H9 (cell line): ENCODE measurements around the gene LIPT1. TPM values are rescaled to one million over a fixed set of nuclear protein-coding genes. Genes with fewer than 3 reads are reported as not detected.
A peak's percentile ranks its signal among the peaks of the same experiment; 100 is the strongest.

Experiments used
- DNase-seq: peaks from one replicate; pipeline ENCODE4 v3.0.0-alpha.2; 2017
- H2AFZ ChIP-seq: one replicate; pipeline ENCODE4 v1.6.1; 2013; ENCODE audit warnings: mild to moderate bottlenecking, low read length, control low read depth, moderate library complexity
- H2AK5ac ChIP-seq: 2 replicates; pipeline ENCODE4 v1.6.1; 2013; ENCODE audit warnings: low read length, control low read depth, mixed read lengths; ENCODE audit not compliant: insufficient read length
- H2BK120ac ChIP-seq: one replicate; pipeline ENCODE4 v1.6.1; 2013; ENCODE audit warnings: low read depth, mild to moderate bottlenecking, low read length, control low read depth, inconsistent platforms; ENCODE audit not compliant: poor library complexity, severe bottlenecking
- H2BK12ac ChIP-seq: 2 replicates; pipeline ENCODE4 v1.6.1; 2013; ENCODE audit warnings: low read length, control low read depth, mixed read lengths, low read depth; ENCODE audit not compliant: insufficient read length
- H2BK15ac ChIP-seq: 2 replicates; pipeline ENCODE4 v1.6.1; 2013; ENCODE audit warnings: low read depth, low read length, control low read depth
- H2BK20ac ChIP-seq: one replicate; pipeline ENCODE4 v1.6.1; 2013; ENCODE audit warnings: low read depth, mild to moderate bottlenecking, low read length, control low read depth, inconsistent platforms; ENCODE audit not compliant: poor library complexity, severe bottlenecking
- H2BK5ac ChIP-seq: 2 replicates; pipeline ENCODE4 v1.6.1; 2013; ENCODE audit warnings: low read length, control low read depth, mixed read lengths; ENCODE audit not compliant: insufficient read length
- H3K14ac ChIP-seq: 2 replicates; pipeline ENCODE4 v1.6.1; 2013; ENCODE audit warnings: low read length, control low read depth; ENCODE audit not compliant: insufficient read depth
- H3K18ac ChIP-seq: 2 replicates; pipeline ENCODE4 v1.6.1; 2013; ENCODE audit warnings: low read depth, mild to moderate bottlenecking, mixed read lengths, low read length, control low read depth; ENCODE audit not compliant: insufficient read length
- H3K23ac ChIP-seq: 2 replicates; pipeline ENCODE4 v1.6.1; 2013; ENCODE audit warnings: low read length, control low read depth, mixed read lengths, low read depth; ENCODE audit not compliant: insufficient read length
- H3K23me2 ChIP-seq: 2 replicates; pipeline ENCODE4 v1.6.1; 2013; ENCODE audit warnings: low read depth, mild to moderate bottlenecking, mixed read lengths, low read length, control low read depth; ENCODE audit not compliant: insufficient read length, poor library complexity, severe bottlenecking
- H3K27ac ChIP-seq: 2 replicates; pipeline ENCODE4 v1.5.1; 2013; ENCODE audit warnings: low read length, control low read depth, mixed read lengths, low read depth; ENCODE audit not compliant: insufficient read length
- H3K27me3 ChIP-seq: 2 replicates; pipeline ENCODE4 v1.6.1; 2013; ENCODE audit warnings: low read length, control low read depth, inconsistent platforms; ENCODE audit not compliant: insufficient read depth
- H3K4ac ChIP-seq: 2 replicates; pipeline ENCODE4 v1.6.1; 2013; ENCODE audit warnings: low read depth, mild to moderate bottlenecking, control low read depth, inconsistent platforms, low read length, moderate library complexity
- H3K4me1 ChIP-seq: 2 replicates; pipeline ENCODE4 v1.6.1; 2013; ENCODE audit warnings: low read length, control low read depth, inconsistent platforms; ENCODE audit not compliant: insufficient read depth
- H3K4me2 ChIP-seq: 2 replicates; pipeline ENCODE4 v1.6.1; 2013; ENCODE audit warnings: low read length, control low read depth, mixed read lengths; ENCODE audit not compliant: insufficient read length, insufficient read depth
- H3K56ac ChIP-seq: 2 replicates; pipeline ENCODE4 v1.6.1; 2013; ENCODE audit warnings: low read depth, mild to moderate bottlenecking, mixed read lengths, low read length, control low read depth; ENCODE audit not compliant: insufficient read length
- H3K79me1 ChIP-seq: 2 replicates; pipeline ENCODE4 v1.6.1; 2013; ENCODE audit warnings: low read depth, mild to moderate bottlenecking, moderate library complexity, low read length, control low read depth, inconsistent platforms; ENCODE audit not compliant: insufficient read depth, poor library complexity, severe bottlenecking
- H3K79me2 ChIP-seq: 2 replicates; pipeline ENCODE4 v1.6.1; 2013; ENCODE audit warnings: low read length, control low read depth, inconsistent platforms; ENCODE audit not compliant: insufficient read depth
- H3K9ac ChIP-seq: 2 replicates; pipeline ENCODE4 v1.6.1; 2013; ENCODE audit warnings: low read length, control low read depth, mixed read lengths; ENCODE audit not compliant: insufficient read length; ENCODE audit errors: extremely low read depth
- H3K9me3 ChIP-seq: one replicate; pipeline ENCODE4 v1.6.1; 2013; ENCODE audit warnings: low read depth, low read length, inconsistent platforms; ENCODE audit not compliant: control insufficient read depth
- H3T11ph ChIP-seq: one replicate; pipeline ENCODE4 v1.6.1; 2013; ENCODE audit warnings: mild to moderate bottlenecking, low read length, control low read depth, inconsistent platforms
- H4K20me1 ChIP-seq: one replicate; pipeline ENCODE4 v1.6.1; 2013; ENCODE audit not compliant: control insufficient read depth, insufficient read length, insufficient read depth
- H4K5ac ChIP-seq: 2 replicates; pipeline ENCODE4 v1.6.1; 2013; ENCODE audit warnings: low read depth, mild to moderate bottlenecking, mixed read lengths, low read length, control low read depth; ENCODE audit not compliant: insufficient read length
- H4K8ac ChIP-seq: replicated peaks from 2 replicates; pipeline ENCODE4 v1.6.1; 2013; ENCODE audit warnings: low read length, control low read depth, mixed read lengths, low read depth; ENCODE audit not compliant: insufficient read length
- H4K91ac ChIP-seq: 2 replicates; pipeline ENCODE4 v1.6.1; 2013; ENCODE audit warnings: low read depth, mild to moderate bottlenecking, moderate library complexity, mixed read lengths, low read length, control low read depth; ENCODE audit not compliant: insufficient read length
- H3K27ac Mint-ChIP-seq, 3 experiments: 2 replicates in 2 of 3; 3 replicates in 1 of 3; pipeline ENCODE4 v1.8.0; 2020 to 2021; ENCODE audit warnings: mixed read lengths in 3 of 3, mild to moderate bottlenecking in 1 of 3, moderate library complexity in 1 of 3
- H3K27me3 Mint-ChIP-seq: 2 replicates; pipeline ENCODE4 v1.8.0; 2021; ENCODE audit warnings: low read depth, mild to moderate bottlenecking, moderate library complexity, mixed read lengths
- H3K36me3 Mint-ChIP-seq, 3 experiments: 2 replicates in 2 of 3; 3 replicates in 1 of 3; pipeline ENCODE4 v1.8.0; 2020 to 2021; ENCODE audit warnings: low read depth in 3 of 3, mixed read lengths in 3 of 3; ENCODE audit not compliant: insufficient read depth in 1 of 3
- H3K4me1 Mint-ChIP-seq, 2 experiments: 2 replicates each; pipeline ENCODE4 v1.8.0; 2020; ENCODE audit warnings: mixed read lengths in 2 of 2
- H3K4me3 Mint-ChIP-seq, 2 experiments: 2 replicates in 1 of 2; 3 replicates in 1 of 2; pipeline ENCODE4 v1.8.0; 2020 to 2021; ENCODE audit warnings: mild to moderate bottlenecking in 2 of 2, mixed read lengths in 2 of 2, moderate library complexity in 1 of 2
- H3K9me3 Mint-ChIP-seq, 2 experiments: 2 replicates in 1 of 2; 3 replicates in 1 of 2; pipeline ENCODE4 v1.8.0; 2020; ENCODE audit warnings: mild to moderate bottlenecking in 2 of 2, mixed read lengths in 2 of 2, moderate library complexity in 1 of 2
- WGBS: extraction: QIAGEN DNeasy Blood & Tissue Kit; methylation state at CpG from one replicate; pipeline ENCODE4 v1.1.7; 2013; ENCODE audit warnings: missing lambda C conversion rate, low lambda C conversion rate, mixed read lengths; ENCODE audit not compliant: insufficient read length; ENCODE audit errors: extremely low coverage; 5-methylcytosine and 5-hydroxymethylcytosine counted together
- total RNA-seq: library from RNA; stranded (reverse); gene quantifications from 2 replicates; pipeline ENCODE4 v1.2.1, GENCODE V29; 2021
- TF ChIP-seq, protein P1 (sequence below): fragments of 200-600 bp; sonication (generic); conservative IDR thresholded peaks from 3 replicates; pipeline ENCODE4 v1.8.0; 2021; ENCODE audit warnings: antibody characterized with exemption, mild to moderate bottlenecking

LIPT1 gene
- total RNA-seq, 1 experiment from 2014 or later: 6.4 TPM

DNA sequence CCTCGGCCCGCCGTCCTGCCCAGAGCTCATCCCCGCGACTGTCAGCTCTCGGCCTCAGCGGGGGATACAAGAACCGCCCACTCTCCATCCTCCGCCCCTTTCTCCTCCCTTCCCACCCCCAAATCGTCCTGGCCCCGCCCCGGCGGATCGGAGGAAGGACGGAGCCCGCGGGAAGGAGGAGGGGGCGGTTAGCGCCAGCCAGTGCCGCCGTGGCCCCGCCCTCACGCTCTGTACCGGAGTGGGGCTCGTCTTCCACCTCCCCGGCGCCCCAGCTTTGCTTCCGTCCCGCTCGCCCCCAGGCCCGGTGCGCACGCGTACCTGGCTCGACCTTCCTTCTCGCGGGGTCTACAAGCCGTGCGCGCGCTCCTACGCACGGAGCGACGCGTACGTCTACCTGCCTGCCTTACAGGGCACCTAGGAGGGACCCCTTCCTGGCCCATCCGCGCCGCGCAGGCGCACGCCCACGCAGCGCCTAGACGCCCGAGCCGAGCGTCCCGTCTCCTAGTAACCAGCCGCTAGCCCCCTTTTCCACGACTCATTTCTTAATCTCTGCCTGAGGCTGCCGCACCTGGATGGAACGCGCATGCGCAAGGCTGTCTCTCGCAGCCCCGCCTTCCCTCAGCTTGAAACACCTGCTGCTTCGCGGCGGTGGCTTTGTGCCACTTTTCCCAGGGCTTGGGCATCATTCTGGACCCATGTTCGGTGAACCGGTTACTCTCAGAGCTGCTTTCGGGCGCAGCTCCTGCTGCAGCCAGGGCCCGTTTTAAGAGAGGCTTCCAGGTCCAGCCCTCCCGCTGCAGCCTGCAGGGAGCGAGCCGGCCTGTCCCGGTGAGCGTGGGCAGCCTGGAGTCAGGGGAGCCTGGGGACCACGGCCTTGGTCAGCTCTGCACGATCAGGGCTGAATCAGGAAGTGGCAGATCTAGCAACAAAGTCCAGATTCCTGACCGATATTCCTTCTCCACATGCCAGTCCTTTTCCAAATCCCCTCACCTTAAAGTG, 13.4 kb upstream of the LIPT1 start, which contains the start of gene C2orf15:
C2orf15 (plus strand) TSS at position 598 of the 999 bp plus-strand sequence. CDS start 8,852 bp downstream, outside the sequence.
- H2AK5ac ChIP-seq: no peak within 1 kb of the TSS
- H2BK5ac ChIP-seq: no peak within 1 kb of the TSS
- no peak within 1 kb of the TSS for H3K56ac ChIP-seq
- no peak within 1 kb of the TSS for H2BK120ac ChIP-seq
- no peak within 1 kb of the TSS for H3K4ac ChIP-seq
- H3K4me1 ChIP-seq: no peaks in the 10 kb centered on the region
- DNase-seq: peak; percentile 94
- no peak within 1 kb of the TSS for H3K23ac ChIP-seq
- peak within 1 kb of the TSS; percentile 64 for H3K9ac ChIP-seq
- Mint-ChIP-seq H3K27me3 (peaks cover 4% of the 10 kb centered on the region; the same call in 1 of the 2 replicates), H3K4me3 (peak within 1 kb of the TSS; percentile 91 to 96), H3K4me1 (peaks cover 11 to 13% of the 10 kb centered on the region in 2 experiments), H3K9me3 (peaks cover 11 to 18% of the 10 kb centered on the region in 2 experiments), H3K27ac (peak within 1 kb of the TSS; percentile 96 to 98 (median 98)), H3K36me3 (peaks cover 8 to 19% (median 10%) of the 10 kb centered on the region in 3 experiments)
- H4K20me1 ChIP-seq: no peaks in the 10 kb centered on the region
- no peaks in the 10 kb centered on the region for H3K79me2 ChIP-seq
- no peak within 1 kb of the TSS for H4K5ac ChIP-seq
- H3K14ac ChIP-seq: peak within 1 kb of the TSS; percentile 33; the same call in 1 of the 2 replicates
- no peaks in the 10 kb centered on the region for H3K79me1 ChIP-seq
- H3K4me2 ChIP-seq: peak within 1 kb of the TSS; percentile 64
- no peak within 1 kb of the TSS for H4K8ac ChIP-seq
- no CpG with 5 or more reads among the region's 84 CpGs for WGBS
- H3K27ac ChIP-seq: no peak within 1 kb of the TSS
- no peak within 1 kb of the TSS for H4K91ac ChIP-seq
- H3K23me2 ChIP-seq: peaks cover 4% of the 10 kb centered on the region
- H3K18ac ChIP-seq: peak within 1 kb of the TSS; percentile 24
- TF ChIP-seq, protein P1, sequence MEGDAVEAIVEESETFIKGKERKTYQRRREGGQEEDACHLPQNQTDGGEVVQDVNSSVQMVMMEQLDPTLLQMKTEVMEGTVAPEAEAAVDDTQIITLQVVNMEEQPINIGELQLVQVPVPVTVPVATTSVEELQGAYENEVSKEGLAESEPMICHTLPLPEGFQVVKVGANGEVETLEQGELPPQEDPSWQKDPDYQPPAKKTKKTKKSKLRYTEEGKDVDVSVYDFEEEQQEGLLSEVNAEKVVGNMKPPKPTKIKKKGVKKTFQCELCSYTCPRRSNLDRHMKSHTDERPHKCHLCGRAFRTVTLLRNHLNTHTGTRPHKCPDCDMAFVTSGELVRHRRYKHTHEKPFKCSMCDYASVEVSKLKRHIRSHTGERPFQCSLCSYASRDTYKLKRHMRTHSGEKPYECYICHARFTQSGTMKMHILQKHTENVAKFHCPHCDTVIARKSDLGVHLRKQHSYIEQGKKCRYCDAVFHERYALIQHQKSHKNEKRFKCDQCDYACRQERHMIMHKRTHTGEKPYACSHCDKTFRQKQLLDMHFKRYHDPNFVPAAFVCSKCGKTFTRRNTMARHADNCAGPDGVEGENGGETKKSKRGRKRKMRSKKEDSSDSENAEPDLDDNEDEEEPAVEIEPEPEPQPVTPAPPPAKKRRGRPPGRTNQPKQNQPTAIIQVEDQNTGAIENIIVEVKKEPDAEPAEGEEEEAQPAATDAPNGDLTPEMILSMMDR: no peak
- H2BK15ac ChIP-seq: no peak within 1 kb of the TSS
- H2BK12ac ChIP-seq: no peak within 1 kb of the TSS
- no peak within 1 kb of the TSS for H2BK20ac ChIP-seq
- no peak within 1 kb of the TSS for H2AFZ ChIP-seq
- no peaks in the 10 kb centered on the region for H3K9me3 ChIP-seq
- H3T11ph ChIP-seq: no peak within 1 kb of the TSS
- H3K27me3 ChIP-seq: no peaks in the 10 kb centered on the region
